ENCODE data around the gene CLUH. TPM values are rescaled to one million over a fixed set of nuclear protein-coding genes. Genes with fewer than 3 reads are reported as not detected.
A peak's percentile ranks its signal among the peaks of the same experiment; 100 is the strongest.

CLUH gene
- total and polyA plus RNA-seq, 2 donors, result 20.1 to 51.3 TPM

DNA sequence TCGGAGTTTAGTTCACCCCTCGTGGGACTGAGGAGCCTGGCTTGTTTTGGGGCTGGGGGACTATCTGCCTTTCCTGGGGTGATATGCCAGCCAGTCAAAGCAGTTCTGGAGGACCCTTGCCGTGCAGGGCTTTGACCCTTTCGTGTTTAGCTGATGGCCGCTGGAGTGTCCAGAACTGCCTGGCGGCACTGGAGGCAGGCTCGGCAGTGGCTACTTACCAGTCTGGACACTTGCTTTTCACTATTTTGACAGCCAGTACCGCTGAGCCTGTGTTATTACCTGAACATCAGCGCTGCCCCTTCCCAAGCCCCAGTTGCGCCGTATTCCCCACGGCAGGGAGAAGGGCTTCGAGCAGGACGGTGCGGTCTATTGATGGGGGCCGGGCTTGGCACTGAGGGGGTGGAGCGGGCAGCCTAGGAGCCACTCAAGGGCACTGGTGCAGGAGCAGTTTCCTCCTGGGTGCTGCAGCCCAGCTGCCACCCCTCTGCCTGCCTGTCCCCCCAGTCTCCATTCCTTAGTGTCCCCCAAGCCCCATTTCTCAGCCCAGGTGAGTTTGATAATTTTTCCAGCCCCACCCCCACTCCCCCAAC is 19.3 kb upstream of the CLUH start:
- Histone ChIP-seq H3K4me3 (ENCODE audit: low read depth, low read length) (no peak overlapping the region), H3K36me3 (ENCODE audit: insufficient read depth) (no peaks in the 10 kb centered on the region), H3K4me1 (ENCODE audit: insufficient read depth) (no peaks in the 10 kb centered on the region), H3K27ac (ENCODE audit: low read depth) (no peak overlapping the region)
- no peak for DNase-seq (ENCODE audit: extremely low spot score)
- 80% methylated on average over 17 of the region's 17 CpGs for WGBS

- H3K27ac ChIP-seq (ENCODE audit: low read depth), result no peak overlapping the region
- H3K4me1 ChIP-seq (ENCODE audit: insufficient read depth), result peaks cover 3% of the 10 kb centered on the region
- DNase-seq (ENCODE audit: extremely low spot score), result no peak
- H3K4me3 ChIP-seq (ENCODE audit: low read depth, low read length), result peak overlapping the region; percentile 45
- WGBS, result 2% methylated on average over 40 of the region's 40 CpGs
- H3K36me3 ChIP-seq (ENCODE audit: insufficient read depth), result no peaks in the 10 kb centered on the region
Observed at GRCh38 chr17:2724784-2725164, 13.2 kb upstream of the CLUH start.

DNA sequence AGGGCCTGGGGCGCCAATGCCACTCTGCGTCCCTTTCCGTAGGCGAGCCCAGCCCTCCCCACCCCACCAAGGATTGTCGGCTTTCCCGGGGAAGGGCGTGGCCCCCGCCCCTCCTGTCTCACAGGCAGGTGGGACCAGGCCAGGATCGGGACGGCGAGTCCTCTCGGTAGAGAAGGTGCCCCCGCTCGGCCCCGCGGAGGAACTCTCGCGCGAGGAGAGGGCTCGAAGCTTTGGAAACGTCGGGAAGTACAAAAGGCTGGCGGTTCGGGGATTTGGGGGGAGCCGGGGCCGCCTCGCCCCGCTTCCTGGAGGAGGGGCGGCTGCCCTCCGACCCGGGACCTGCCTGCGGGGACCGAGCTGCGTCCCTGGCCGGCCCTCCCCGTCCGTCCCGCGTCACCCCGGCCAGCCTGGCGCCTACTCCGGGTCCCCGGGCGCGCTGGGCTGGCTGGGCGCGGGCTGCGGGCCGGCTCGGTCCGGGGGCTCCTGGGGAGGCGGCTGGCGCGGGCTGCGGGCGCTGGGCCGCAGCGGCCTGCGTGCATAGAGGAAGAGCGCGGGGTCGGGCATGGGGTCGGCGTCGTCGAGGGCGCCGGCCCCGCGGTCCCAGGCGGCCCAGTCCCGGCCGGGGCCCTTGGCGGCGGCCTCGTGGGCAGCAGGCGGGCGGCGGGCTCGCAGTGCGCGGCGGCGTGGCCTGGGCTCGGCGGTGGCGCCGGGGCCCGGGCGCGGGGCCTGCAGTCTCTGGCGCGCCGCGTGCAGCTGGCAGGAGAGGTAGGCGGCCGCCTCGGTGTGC is 12.6 kb upstream of the CLUH start:
- Histone ChIP-seq H3K27ac (ENCODE audit: low read depth) (no peak overlapping the region), H3K4me1 (ENCODE audit: insufficient read depth) (peaks cover 3% of the 10 kb centered on the region), H3K4me3 (ENCODE audit: low read depth, low read length) (peak overlapping the region; percentile 45), H3K36me3 (ENCODE audit: insufficient read depth) (no peaks in the 10 kb centered on the region)
- no peak for DNase-seq (ENCODE audit: extremely low spot score)
- under 1% methylated on average over 98 of the region's 98 CpGs for WGBS

DNA sequence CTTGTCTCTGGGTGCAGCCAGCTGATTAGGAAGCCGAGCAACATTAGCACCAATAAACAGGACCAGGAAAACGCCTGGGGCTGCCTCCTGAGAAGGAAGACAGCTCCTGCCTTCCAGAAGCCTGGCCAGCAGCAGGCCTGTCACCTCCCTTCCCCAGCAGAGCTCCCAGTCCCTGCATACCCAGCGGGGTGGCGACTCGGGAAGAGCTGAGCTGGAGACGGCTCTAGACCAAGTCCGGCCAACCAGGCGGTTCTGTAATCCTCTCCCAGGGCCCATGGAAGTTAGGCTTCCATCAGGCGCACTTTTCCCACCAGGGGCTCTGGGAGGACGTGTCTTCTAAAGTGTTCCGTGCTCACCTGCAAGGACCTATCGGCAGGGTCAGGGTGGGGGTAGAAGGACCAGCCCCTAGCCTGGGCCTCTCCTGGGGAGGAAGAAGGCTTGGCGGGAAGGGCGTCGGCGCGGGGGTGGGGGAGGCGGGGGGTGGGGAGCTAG is 12.0 kb upstream of the CLUH start:
- no peak overlapping the region for H3K27ac ChIP-seq (ENCODE audit: low read depth)
- no peaks in the 10 kb centered on the region for H3K36me3 ChIP-seq (ENCODE audit: insufficient read depth)
- H3K4me1 ChIP-seq (ENCODE audit: insufficient read depth), result peaks cover 3% of the 10 kb centered on the region
- H3K4me3 ChIP-seq (ENCODE audit: low read depth, low read length), result peak overlapping the region; percentile 45
- WGBS, result 13% methylated on average over 18 of the region's 18 CpGs
- no peak for DNase-seq (ENCODE audit: extremely low spot score)

DNA sequence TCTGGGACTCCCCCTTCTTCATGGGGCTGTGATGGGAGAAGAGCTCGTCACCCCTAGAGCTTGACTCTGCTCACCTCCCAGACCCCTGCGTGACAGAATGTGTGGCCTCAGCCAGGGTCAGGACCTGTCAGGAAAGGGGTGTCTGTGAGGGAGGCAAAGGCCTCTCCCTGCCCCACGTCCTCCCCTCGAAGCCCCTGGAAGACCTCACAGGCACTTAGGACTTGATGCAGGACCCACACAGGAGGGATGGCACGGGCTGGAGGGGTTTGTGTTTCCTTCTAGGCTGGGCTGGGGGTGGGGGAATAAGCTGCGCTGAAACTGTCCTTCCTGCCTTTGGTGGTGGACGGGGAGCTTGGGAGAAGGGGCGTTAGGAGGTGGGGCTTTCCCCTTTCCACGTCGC is 11.0 kb upstream of the CLUH start:
- Histone ChIP-seq H3K27ac (ENCODE audit: low read depth) (no peak overlapping the region), H3K4me1 (ENCODE audit: insufficient read depth) (peaks cover 3% of the 10 kb centered on the region), H3K4me3 (ENCODE audit: low read depth, low read length) (no peak overlapping the region), H3K36me3 (ENCODE audit: insufficient read depth) (no peaks in the 10 kb centered on the region)
- DNase-seq (ENCODE audit: extremely low spot score), result no peak
- WGBS, result 47% methylated on average over 10 of the region's 10 CpGs

- Histone ChIP-seq H3K4me1 (ENCODE audit: insufficient read depth) (peaks cover 3% of the 10 kb centered on the region), H3K36me3 (ENCODE audit: insufficient read depth) (no peaks in the 10 kb centered on the region), H3K27ac (ENCODE audit: low read depth) (no peak overlapping the region), H3K4me3 (ENCODE audit: low read depth, low read length) (no peak overlapping the region)
- no peak for DNase-seq (ENCODE audit: extremely low spot score)
- WGBS, result 63% methylated on average over 4 of the region's 4 CpGs
Observed at GRCh38 chr17:2721603-2722002, 10.0 kb upstream of the CLUH start.

DNA sequence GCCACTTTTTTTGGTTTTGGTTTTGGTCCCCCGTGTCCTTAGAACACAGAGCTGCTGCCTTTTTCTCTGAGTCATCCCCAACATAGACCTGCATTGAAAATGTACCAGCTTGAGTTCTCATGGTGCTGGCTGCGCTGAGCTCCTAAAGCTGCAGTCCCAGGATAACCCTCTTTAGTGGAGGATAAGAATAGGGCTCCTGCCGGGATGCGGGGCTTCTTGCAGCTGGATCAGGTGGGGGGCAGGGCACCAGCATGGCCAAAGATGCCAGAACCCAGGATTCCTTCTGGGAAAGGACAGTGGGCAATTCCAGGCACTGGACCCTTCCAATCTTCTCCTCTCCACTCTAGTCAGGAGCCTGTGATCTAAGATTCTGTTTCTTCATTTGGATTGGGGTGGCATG is 8.3 kb upstream of the CLUH start:
- peaks cover 3% of the 10 kb centered on the region for H3K4me1 ChIP-seq (ENCODE audit: insufficient read depth)
- H3K27ac ChIP-seq (ENCODE audit: low read depth), result no peak overlapping the region
- DNase-seq (ENCODE audit: extremely low spot score), result no peak
- H3K4me3 ChIP-seq (ENCODE audit: low read depth, low read length), result no peak overlapping the region
- no peaks in the 10 kb centered on the region for H3K36me3 ChIP-seq (ENCODE audit: insufficient read depth)
- 62% methylated on average over 4 of the region's 4 CpGs for WGBS

GRCh38 chr17:2718150-2718938 is 6.8 kb upstream of the CLUH start:
- H3K4me3 ChIP-seq (ENCODE audit: low read depth, low read length), result no peak overlapping the region
- DNase-seq (ENCODE audit: extremely low spot score), result no peak
- H3K4me1 ChIP-seq (ENCODE audit: insufficient read depth), result no peaks in the 10 kb centered on the region
- WGBS, result 79% methylated on average over 13 of the region's 13 CpGs
- no peaks in the 10 kb centered on the region for H3K36me3 ChIP-seq (ENCODE audit: insufficient read depth)
- H3K27ac ChIP-seq (ENCODE audit: low read depth), result no peak overlapping the region

GRCh38 chr17:2716649-2717048 is 5.1 kb upstream of the CLUH start:
- Histone ChIP-seq H3K4me1 (ENCODE audit: insufficient read depth) (no peaks in the 10 kb centered on the region), H3K4me3 (ENCODE audit: low read depth, low read length) (no peak overlapping the region), H3K27ac (ENCODE audit: low read depth) (no peak overlapping the region), H3K36me3 (ENCODE audit: insufficient read depth) (no peaks in the 10 kb centered on the region)
- no peak for DNase-seq (ENCODE audit: extremely low spot score)
- 73% methylated on average over 5 of the region's 5 CpGs for WGBS

DNA sequence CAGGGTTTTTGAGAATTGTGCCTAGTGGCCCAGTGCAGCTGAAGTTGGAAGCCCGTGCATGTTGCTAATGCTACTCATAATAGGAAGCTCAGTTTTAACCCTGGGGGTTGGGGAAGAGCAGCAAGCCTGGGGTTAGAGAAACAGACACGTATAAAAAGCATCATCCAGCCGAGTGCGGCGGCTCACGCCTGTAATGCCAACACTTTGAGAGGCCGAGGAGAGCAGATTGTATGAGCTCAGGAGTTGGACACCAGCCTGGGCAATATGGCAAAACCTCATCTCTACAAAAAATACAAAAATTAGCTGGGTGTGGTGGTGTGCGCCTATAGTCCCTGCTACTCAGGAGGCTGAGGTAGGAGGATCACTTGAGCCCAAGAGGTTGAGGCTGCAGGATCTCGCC is 2.3 kb upstream of the CLUH start:
- 88% methylated on average over 9 of the region's 9 CpGs for WGBS
- Histone ChIP-seq H3K4me3 (ENCODE audit: low read depth, low read length) (no peak overlapping the region), H3K36me3 (ENCODE audit: insufficient read depth) (no peaks in the 10 kb centered on the region), H3K27ac (ENCODE audit: low read depth) (no peak overlapping the region), H3K4me1 (ENCODE audit: insufficient read depth) (no peaks in the 10 kb centered on the region)
- no peak for DNase-seq (ENCODE audit: extremely low spot score)

GRCh38 chr17:2712300-2713043 is 908 bp upstream of the CLUH start:
- Histone ChIP-seq H3K27ac (ENCODE audit: low read depth) (no peak overlapping the region), H3K4me3 (ENCODE audit: low read depth, low read length) (peak overlapping the region; percentile 40), H3K36me3 (ENCODE audit: insufficient read depth) (no peaks in the 10 kb centered on the region), H3K4me1 (ENCODE audit: insufficient read depth) (no peaks in the 10 kb centered on the region)
- no peak for DNase-seq (ENCODE audit: extremely low spot score)
- WGBS, result 56% methylated on average over 36 of the region's 36 CpGs

DNA sequence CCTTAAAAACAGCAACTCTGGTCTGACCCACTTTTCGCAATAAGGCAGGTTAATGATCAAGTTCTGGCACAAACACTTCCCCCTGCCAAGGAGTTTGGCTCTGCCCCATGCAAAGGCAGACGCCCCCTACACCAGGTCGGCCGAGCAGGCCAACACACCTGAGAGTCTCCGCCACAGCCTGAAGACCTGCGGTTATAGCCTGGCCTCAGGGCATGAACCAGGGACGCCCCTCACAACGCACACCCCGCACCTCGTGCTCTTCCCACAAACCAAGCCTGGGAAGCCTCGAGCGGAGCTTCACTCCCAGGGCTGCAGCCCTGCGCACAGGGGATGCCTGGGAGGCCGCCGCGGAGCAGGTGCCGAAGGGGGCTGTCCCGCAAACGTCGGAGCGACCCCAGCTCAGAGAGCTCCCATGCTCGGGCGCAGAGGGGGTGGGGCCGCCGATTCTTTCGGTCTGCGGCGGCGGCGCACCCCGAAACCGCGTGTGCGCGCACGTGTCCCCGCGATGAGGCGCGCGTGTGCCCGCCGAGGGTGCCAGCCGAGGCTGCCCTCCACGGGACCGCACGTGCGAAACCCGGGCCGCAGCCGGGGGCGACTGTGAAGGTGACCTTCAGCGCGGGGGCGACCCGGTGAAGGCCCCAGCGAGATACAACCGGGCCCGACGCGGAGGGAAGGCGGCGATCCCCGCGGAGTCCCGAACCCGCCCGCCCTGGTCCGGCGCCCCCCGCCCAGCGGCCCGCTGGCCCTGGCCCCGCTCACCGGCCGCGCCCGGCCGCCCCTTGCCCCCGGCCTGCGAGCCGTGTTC is 559 bp downstream of the CLUH start:
- under 1% methylated on average over 82 of the region's 82 CpGs for WGBS
- no peaks in the 10 kb centered on the region for H3K4me1 ChIP-seq (ENCODE audit: insufficient read depth)
- peak overlapping the region; percentile 96 for H3K4me3 ChIP-seq (ENCODE audit: low read depth, low read length)
- H3K36me3 ChIP-seq (ENCODE audit: insufficient read depth), result no peaks in the 10 kb centered on the region
- peak overlapping the region; percentile 57 for H3K27ac ChIP-seq (ENCODE audit: low read depth)
- no peak for DNase-seq (ENCODE audit: extremely low spot score)
